NCI-H2196 (cell line): ENCODE measurements around the gene CXCL3.

ENCODE experiments used
- DNase-seq: peaks from one replicate; lab custom pipeline; 2025; ENCODE audit not compliant: unreplicated experiment; lab: John Stamatoyannopoulos, UW

CXCL3 gene

DNA sequence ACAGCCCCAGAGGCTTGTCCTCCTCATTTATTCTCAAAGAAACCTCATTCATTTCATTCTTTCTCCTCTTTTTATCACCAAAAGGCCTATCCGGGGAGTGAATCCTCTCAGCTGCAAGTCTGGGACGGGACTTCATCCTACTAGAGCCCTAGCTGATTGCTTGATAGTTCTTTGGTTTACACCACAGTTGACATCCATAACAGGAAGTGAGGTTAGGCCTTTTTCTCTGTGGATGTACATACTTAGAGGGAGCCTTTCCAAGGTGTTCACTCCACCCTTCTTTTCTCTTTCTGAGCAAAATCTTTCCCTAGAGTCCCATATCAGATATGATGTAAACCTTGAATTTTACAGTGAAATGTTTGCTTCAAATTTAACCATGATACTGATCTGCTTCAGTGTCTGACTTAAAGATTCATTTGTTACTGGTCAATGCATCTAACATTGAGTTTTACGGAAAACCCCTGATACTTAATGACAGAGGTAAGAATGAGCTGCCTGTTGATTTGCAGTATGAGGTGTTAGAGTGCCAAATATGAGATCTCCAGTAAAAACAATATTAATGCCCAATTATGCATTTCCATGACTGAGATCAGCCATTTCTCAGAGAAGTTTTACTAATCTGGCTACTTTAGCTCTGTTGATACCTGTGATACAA, 23.2 kb downstream of the CXCL3 start:
- no peak for DNase-seq

DNA sequence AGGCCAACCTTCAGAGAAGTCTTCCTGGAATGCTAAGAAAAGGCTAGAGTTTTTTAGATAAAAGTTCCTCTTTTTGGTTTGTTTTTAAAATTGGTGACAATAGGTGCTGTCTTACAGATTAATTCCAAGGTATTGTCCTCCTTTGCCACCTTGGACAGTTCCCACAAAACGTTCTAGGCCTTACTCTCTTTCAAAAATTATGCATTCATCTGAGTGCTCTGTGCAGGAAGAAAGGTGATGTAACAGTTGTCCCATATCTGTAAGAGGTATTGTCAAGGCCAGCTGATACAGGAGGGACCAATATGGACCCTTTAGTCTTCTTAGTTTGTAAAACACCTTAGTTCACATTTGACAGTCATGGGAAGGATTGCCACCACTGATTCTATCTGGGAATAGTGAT, 24.2 kb downstream of the CXCL3 start:
- no peak for DNase-seq

GRCh38 chr4:74013264-74013663, 25.2 kb downstream of the CXCL3 start:
- DNase-seq: no peak

DNA sequence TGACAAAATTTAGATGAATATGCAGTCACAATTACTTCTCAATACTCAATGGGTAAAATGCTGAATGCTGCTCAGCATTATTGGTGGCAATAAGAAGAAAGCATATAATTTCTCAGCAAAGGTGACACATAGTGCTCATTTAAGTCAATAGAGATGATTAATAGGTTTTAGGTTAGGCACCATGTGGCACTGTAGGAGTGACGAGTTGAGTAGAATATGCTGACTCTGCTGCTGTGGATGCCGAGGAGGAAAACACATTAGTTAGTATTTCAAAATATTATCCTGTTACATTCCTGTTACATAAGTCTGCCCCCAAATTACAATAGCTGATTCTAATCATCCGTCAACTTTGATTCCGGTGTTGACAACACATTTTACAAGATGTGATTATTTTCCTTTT, 26.4 kb downstream of the CXCL3 start:
- no peak for DNase-seq

- DNase-seq: no peak
These were observed 29.2 kb downstream of the CXCL3 start for GRCh38 chr4:74009307-74009706.

GRCh38 chr4:74006009-74006476, 32.4 kb downstream of the CXCL3 start:
- no peak for DNase-seq

- no peak for DNase-seq
These were observed 33.0 kb downstream of the CXCL3 start for GRCh38 chr4:74005528-74005927.

GRCh38 chr4:74004668-74005067, 33.8 kb downstream of the CXCL3 start:
- DNase-seq: no peak

DNA sequence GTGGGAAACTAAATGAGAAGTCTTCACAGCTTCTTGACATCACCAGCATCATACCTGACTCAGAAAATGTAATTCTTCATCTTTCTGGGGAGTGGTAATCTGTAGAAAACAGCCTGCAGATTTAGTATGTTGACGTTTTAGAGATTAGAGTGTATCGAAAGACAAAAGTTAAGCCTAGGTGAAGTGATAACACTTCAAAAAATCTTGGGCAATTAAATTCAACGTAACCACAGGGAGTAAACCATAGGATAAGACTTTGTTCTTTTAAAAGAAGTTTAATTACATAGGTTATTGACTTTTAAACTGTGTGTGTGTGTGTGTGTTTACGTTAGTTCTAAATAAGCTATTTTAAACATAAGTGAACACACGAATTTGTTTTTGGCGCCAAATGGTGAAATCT, 38.2 kb downstream of the CXCL3 start:
- DNase-seq: no peak

DNA sequence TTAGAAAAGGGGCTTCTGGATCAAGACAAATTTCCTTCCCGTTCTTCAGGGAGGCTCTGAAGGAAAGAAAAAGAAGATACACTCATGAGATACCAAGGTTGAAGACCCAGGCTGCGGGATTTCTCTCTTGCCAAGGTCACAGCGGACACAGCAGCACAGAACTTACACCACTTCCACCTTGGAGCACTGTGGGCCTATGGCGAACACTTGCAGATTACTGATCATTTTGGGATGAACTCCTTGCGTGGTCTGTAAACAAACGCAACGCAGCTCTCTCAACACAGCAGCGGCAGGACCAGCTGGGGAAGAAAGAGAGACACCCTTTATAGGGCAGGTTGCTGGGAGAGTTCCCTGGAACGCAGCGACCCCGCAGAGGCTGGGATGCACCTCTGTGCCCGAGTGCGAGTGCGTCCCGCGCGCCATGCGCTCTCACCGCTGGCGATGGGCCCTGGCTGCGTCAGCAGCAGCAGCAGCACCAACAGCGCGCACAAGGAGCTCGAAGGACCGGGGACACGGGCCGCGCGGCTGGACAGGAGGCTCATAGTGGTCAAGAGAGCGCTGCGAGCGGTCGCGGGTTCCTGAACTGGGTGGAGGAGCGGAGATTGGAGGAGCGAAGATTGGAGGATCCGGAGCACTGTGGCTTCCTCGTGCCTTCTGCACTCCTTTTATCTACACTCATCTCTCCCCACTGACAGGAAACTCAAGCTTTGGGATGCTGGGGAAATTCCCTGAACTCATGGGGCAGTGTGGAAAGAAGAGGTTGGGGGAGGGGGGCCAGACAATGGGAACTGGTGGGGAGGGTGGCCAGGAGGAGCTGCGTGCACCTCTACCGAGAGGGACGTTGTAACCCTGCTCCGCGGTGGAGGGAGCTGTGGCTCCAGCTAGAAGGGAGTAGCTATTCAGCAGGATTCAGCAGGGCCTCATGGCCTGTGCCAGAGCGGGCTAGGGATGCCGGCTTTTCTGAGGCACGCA, 40.2 kb downstream of the CXCL3 start, which contains the start of gene CXCL5:
CXCL5 (minus strand) TSS at position 638 of the 972 bp plus-strand sequence; CDS start at position 542, 96 bp downstream.
- DNase-seq: no peak

DNA sequence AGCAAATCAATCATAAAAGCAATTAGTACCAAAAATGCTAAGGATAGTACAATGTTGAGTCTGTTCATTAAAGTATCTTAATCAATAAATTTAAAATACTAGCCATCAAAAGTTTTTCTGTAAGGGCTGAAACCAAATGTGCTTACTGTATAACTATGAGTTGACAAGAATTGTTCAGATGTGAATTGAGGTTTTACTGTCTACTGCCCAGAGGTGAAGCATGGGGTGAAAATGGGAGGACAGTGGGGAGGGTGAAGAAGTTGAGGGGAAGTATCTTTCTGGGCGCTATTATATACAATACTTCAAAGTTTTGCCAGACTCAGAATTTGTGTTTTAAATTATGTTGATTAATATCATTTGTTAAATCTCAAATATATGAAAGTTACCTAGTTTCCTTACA, 46.4 kb downstream of the CXCL3 start:
- no peak for DNase-seq

DNA sequence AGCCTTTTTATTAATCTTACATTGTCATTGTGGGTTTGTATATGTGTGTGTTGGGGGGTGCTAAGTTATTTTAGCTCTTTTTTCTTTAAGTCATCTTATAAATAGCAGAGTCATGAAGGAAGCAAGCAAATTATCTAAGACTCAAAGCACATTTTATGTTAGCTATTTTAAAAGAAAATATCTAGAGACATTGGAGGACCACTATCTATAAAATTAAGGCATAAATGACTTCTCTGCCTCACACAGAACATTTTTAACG, 46.8 kb downstream of the CXCL3 start:
- DNase-seq: no peak

DNA sequence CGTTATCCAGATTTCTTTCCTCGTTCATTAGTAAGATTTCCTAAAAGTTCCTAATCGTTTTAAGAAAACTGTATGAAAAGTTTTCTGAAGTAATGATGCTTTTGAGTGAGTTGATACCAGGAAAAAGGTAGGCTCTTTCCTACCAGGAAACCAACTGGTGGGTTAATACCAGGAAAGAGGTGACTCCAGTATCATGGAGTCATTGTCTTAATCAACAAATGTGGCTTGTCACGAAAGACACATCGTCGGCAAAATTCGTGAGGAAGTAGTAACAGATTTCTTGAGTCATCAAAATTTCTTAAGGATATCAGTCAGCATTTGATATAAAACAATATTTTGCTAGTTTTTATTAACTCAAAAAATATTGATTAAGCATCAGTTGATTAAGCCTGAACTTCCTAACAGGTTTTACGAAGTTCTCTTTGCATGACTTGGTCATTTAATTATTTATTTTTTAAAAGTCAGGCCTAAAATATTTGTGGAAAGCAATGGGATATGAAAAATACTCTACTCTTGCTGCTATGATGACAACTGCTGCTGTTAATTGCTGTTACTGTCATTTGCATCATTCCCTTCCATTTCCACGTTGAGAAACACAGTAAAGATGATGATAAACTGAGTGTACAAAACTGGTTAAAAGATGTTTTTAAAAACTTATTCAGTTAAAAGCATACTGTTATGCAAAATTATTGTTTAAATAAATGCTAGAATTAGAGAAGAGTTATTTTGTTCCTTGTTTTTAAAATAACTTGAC, 47.3 kb downstream of the CXCL3 start:
- no peak for DNase-seq

GRCh38 chr4:73989928-73990327, 48.6 kb downstream of the CXCL3 start:
- no peak for DNase-seq

DNA sequence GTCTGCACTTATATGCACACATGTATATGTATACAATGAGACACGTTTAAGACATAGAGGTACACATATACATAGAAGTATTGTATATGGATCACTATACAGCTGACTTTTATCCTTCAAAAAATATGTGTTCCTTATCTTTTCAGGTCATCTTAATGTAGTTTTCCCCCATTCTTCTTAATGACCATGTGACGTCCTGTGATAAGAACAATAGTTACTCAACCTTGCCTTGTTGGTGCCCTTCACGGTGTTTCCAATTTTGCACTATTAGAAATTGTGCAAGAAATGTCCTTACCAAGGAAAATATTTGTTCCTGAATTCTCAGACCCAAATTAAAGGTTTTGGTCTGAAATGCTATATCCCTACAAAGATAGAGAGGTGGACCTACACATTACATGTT, 49.5 kb downstream of the CXCL3 start:
- no peak for DNase-seq

DNA sequence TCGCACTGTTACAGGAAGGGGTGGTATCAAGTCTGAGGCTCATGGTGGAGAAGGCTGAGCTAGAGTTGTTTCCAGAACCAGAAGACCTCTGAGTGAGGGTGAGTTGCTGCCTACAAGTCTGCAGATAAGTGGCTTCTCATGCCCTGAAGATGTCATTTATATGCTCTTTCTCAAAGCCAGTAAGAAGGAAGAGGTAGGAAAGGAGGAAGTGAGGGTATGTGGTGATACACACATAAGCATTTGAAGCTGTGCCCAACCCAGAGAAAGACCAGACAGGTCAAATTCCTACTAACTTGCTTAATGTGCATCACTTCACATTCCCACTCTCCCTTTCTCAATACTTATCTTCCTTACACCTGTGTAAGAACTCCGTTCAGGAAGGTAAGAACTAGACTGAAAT, 50.4 kb downstream of the CXCL3 start, which contains the start of gene PPBP:
PPBP (minus strand) TSS at position 130 of the 400 bp plus-strand sequence; CDS start at position 43, 87 bp downstream.
- no peak for DNase-seq
